ENCODE measurements around the gene FAAH2. TPM values are rescaled to one million over a fixed set of nuclear protein-coding genes. Genes with fewer than 3 reads are reported as not detected.

Gene FAAH2
- total RNA-seq, 1 experiment from 2014 or later, result 6.4 TPM

GRCh38 chrX:57422790-57423189, 136.3 kb downstream of the FAAH2 start:
- no peak overlapping the region for H4K91ac ChIP-seq (ENCODE audit: insufficient read length, low read depth, low read length)
- no peak overlapping the region for H2AK5ac ChIP-seq (ENCODE audit: insufficient read length, low read length)
- H3K9me3 Mint-ChIP-seq, result peaks cover 69 to 72% of the 10 kb centered on the region in 2 experiments
- H3K4me2 ChIP-seq (ENCODE audit: insufficient read depth, insufficient read length, low read length), result no peak overlapping the region
- no peak overlapping the region for H3T11ph ChIP-seq (ENCODE audit: low read length)
- no peak for DNase-seq
- H4K20me1 ChIP-seq (ENCODE audit: control insufficient read depth, insufficient read depth, insufficient read length), result no peaks in the 10 kb centered on the region
- H3K18ac ChIP-seq (ENCODE audit: insufficient read length, low read depth, low read length), result no peak overlapping the region
- no peak overlapping the region for H2BK120ac ChIP-seq (ENCODE audit: low read depth, low read length, poor library complexity, severe bottlenecking)
- no peaks in the 10 kb centered on the region for H3K79me2 ChIP-seq (ENCODE audit: insufficient read depth, low read length)
- no peaks in the 10 kb centered on the region for H3K27me3 ChIP-seq (ENCODE audit: insufficient read depth, low read length)
- H3K27ac ChIP-seq (ENCODE audit: insufficient read length, low read depth, low read length), result no peak overlapping the region
- H2BK15ac ChIP-seq (ENCODE audit: low read depth, low read length), result no peak overlapping the region
- H3K9ac ChIP-seq (ENCODE audit: extremely low read depth, insufficient read length, low read length), result no peak overlapping the region
- H4K5ac ChIP-seq (ENCODE audit: insufficient read length, low read depth, low read length), result no peak overlapping the region
- no peaks in the 10 kb centered on the region for H3K23me2 ChIP-seq (ENCODE audit: insufficient read length, low read depth, low read length, poor library complexity, severe bottlenecking)
- H3K14ac ChIP-seq (ENCODE audit: insufficient read depth, low read length), result no peak overlapping the region
- H3K23ac ChIP-seq (ENCODE audit: insufficient read length, low read depth, low read length), result no peak overlapping the region
- no peak overlapping the region for H2BK20ac ChIP-seq (ENCODE audit: low read depth, low read length, poor library complexity, severe bottlenecking)
- WGBS (ENCODE audit: extremely low coverage, insufficient read length, low lambda C conversion rate), result no CpG with 5 or more reads among the region's 2 CpGs
- H3K36me3 Mint-ChIP-seq (ENCODE audit: insufficient read depth in 1 of 3, low read depth in 3 of 3), result peaks cover 2 to 5% (median 5%) of the 10 kb centered on the region in 3 experiments; a peak in 3 of 7 replicates
- H3K4me1 Mint-ChIP-seq, result no peaks in the 10 kb centered on the region
- no peak overlapping the region for H4K8ac ChIP-seq (replicated peaks; ENCODE audit: insufficient read length, low read depth, low read length)
- no peak overlapping the region for H3K4ac ChIP-seq (ENCODE audit: low read depth, low read length)
- H3K79me1 ChIP-seq (ENCODE audit: insufficient read depth, low read depth, low read length, poor library complexity, severe bottlenecking), result no peaks in the 10 kb centered on the region
- H2BK5ac ChIP-seq (ENCODE audit: insufficient read length, low read length), result no peak overlapping the region
- no peaks in the 10 kb centered on the region for H3K4me1 ChIP-seq (ENCODE audit: insufficient read depth, low read length)
- H2AFZ ChIP-seq (ENCODE audit: low read length), result no peak overlapping the region
- TF ChIP-seq CTCF (conservative IDR thresholded peaks at IDR 0.05), result no peak
- H3K27ac Mint-ChIP-seq, result no peak overlapping the region; a peak in 1 of 7 replicates
- H3K27me3 Mint-ChIP-seq (ENCODE audit: low read depth), result no peaks in the 10 kb centered on the region; the same call in 1 of the 2 replicates
- H3K9me3 ChIP-seq (ENCODE audit: control insufficient read depth, low read depth, low read length), result peaks cover 19% of the 10 kb centered on the region
- H2BK12ac ChIP-seq (ENCODE audit: insufficient read length, low read depth, low read length), result no peak overlapping the region
- no peak overlapping the region for H3K56ac ChIP-seq (ENCODE audit: insufficient read length, low read depth, low read length)
- H3K4me3 Mint-ChIP-seq, result no peak overlapping the region

Data from H9 (cell line).